Motor neuron (in vitro differentiated cells): ENCODE results near the gene PDE4D. TPM values are rescaled to one million over a fixed set of nuclear protein-coding genes. Genes with fewer than 3 reads are reported as not detected.
A peak's percentile ranks its signal among the peaks of the same experiment; 100 is the strongest.

Experiments
- ATAC-seq, 8 experiments: fragments of 200-7000 bp; cut with Tn5 transposase; replicated peaks in 6 of 8; 2 replicates each; pipeline ENCODE4 v1.8.0; 2021; ENCODE audit warnings: mild to moderate bottlenecking in 8 of 8, moderate library complexity in 8 of 8
- H3K27ac ChIP-seq, 2 donors: fragments of 250-450 bp; sonication (Bioruptor Pico); 2 replicates each; pipeline ENCODE4 v1.9.0; 2021; ENCODE audit warnings: antibody characterized with exemption in 2 of 2, mild to moderate bottlenecking in 2 of 2, moderate library complexity in 1 of 2
- H3K4me1 ChIP-seq, 2 donors: fragments of 250-450 bp; sonication (Bioruptor Pico); replicated peaks in 1 of 2; 2 replicates each; pipeline ENCODE4 v1.6.1; 2021; ENCODE audit warnings: antibody characterized with exemption in 2 of 2, mild to moderate bottlenecking in 2 of 2, moderate library complexity in 1 of 2
- H3K4me3 ChIP-seq, 5 donors: fragments of 250-450 bp; sonication (Bioruptor Pico); 2 replicates each; pipeline ENCODE4 v1.9.0; 2021; ENCODE audit warnings: antibody characterized with exemption in 5 of 5, mild to moderate bottlenecking in 5 of 5, moderate library complexity in 4 of 5
- WGBS, 10 experiments: fragments of 450-650 bp; shearing (Covaris generic); methylation state at CpG; one replicate each; pipeline ENCODE4 v1.0.0; 2022; 5-methylcytosine and 5-hydroxymethylcytosine counted together
- in situ Hi-C, 9 experiments: fragments of 400-800 bp; cut with MboI; loops; one replicate each; pipeline ENCODE4 v1.15.0; 2021; ENCODE audit warnings: low sequenced_read_pairs in 9 of 9, low pct_unique_long_range_greater_than_20kb in 2 of 9; ENCODE audit not compliant: unreplicated experiment in 9 of 9
- total RNA-seq, 8 experiments: library from RNA; unstranded; fragments of 300-600 nt; gene quantifications; 2 replicates each; pipeline versions ENCODE4 v1.2.3 to v1.2.4, GENCODE V29; 2022

The PDE4D gene
- total RNA-seq, 8 experiments from 2014 or later = 10.1 to 57.2 (median 23.7) TPM

DNA sequence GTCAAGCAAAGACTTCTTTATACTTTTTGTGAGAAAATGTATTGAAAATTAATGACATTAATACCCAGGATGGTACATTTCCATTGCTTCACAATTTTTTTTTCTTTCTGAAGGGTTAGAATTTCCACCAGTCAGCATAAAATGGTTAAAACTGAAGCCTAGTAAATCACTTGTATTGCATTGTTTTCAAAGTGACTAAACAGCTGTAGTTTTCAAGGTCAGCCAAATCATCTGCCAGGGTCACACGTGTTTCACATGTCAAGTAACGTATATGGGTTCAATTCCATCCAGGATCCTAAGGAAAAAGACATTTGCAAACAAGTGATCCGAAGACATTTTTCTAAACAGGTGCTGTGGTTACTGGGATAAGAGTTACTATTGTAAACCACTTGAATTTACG is 736.5 kb downstream of the PDE4D start:
- H3K4me3 ChIP-seq = no peak overlapping the region
- ATAC-seq = no peak
- in situ Hi-C loops = loop anchor here in 3 of 9 experiments (25.0 kb wide), 2 partner anchors 120 to 270 kb away; no protein-coding TSS in a partner anchor

DNA sequence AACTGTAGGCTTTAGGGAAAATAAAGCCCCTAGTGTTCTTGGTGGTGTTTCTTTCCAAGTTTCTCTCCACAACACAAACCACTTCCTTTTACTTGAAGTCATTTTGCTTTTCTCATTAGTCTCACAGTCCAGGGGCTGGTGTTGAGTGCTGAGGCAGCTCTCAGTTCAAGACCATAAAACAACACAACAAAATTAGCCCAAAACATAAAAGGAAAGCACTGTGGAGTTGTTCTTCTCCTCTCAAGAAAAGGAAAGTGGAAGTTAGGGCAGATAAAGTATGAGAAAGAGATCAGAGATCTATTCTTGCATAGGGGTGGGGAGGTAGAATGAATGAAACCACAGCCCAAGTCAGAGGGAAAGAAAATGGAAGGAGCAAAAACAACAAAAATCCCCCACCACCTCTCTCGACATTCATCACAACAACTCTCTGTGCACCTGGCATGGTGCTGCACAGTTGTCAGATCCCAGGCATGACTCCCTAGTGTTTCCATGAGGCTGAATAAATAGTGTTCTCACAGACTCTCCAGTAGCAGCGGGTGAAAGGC is 740.8 kb downstream of the PDE4D start:
- Histone ChIP-seq H3K4me1 (no peaks in the 10 kb centered on the region), H3K27ac (no peak overlapping the region), H3K4me3 (no peak overlapping the region)
- ATAC-seq = peak in 1 of 8 experiments; percentile 71
- 33 to 100% (median 89%) methylated on average over 1 to 2 of the region's 2 CpGs; no CpG with 5 or more reads in 2 of the 10 experiments for WGBS, 10 experiments
- in situ Hi-C loops = loop anchor here in 3 of 9 experiments (25.0 kb wide), 2 partner anchors 115 to 265 kb away; no protein-coding TSS in a partner anchor

More for the DNA sequence above, 736.5 kb downstream of the PDE4D start:
- Histone ChIP-seq H3K4me1 (peaks cover 0 to 3% of the 10 kb centered on the region in 2 donors), H3K27ac (no peak overlapping the region)
- WGBS, 10 experiments = 34 to 100% (median 72%) methylated on average over 1 to 4 of the region's 4 CpGs; no CpG with 5 or more reads in 1 of the 10 experiments

DNA sequence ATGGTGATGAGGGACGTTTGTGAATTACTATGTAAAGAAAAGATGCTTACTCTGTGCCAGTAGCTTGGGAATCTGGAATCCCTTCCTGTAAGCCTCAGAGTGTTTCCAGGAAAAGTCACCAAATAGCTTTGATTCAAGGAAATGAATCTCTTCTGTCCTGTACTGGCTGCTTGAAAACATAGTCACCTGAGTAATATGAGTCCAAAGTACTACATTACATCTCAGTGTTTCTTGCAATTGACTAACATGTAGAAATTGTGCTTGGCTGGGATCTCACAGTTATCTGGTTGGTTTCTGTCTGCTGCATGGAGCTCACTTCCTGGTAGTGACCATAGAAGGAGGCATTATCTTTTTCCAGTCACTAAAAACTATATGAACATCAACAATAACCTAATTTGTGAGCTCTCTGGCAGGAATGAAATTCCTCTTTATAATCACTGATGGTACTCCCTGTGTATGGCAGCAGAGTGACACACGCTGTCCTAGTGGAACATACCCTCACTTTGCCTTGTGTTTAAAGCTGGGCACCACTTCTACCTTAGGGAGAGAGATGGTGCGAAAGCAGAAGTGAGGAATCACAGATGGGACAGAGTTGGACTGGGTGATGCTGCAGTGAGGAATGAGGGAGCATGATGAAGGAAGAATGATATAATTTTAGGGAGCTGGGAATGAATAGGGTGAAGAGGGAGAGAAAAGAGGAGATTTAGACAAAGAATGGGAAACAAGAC is 742.2 kb downstream of the PDE4D start:
- Histone ChIP-seq H3K4me1 (no peaks in the 10 kb centered on the region), H3K4me3 (no peak overlapping the region), H3K27ac (no peak overlapping the region)
- peak in 3 of 8 experiments; percentile 11 to 82 (median 73) for ATAC-seq
- in situ Hi-C loops = loop anchor here in 3 of 9 experiments (25.0 kb wide), 2 partner anchors 114 to 264 kb away; no protein-coding TSS in a partner anchor
- WGBS, 10 experiments = 51 to 100% (median 81%) methylated on average over 1 to 3 of the region's 3 CpGs

DNA sequence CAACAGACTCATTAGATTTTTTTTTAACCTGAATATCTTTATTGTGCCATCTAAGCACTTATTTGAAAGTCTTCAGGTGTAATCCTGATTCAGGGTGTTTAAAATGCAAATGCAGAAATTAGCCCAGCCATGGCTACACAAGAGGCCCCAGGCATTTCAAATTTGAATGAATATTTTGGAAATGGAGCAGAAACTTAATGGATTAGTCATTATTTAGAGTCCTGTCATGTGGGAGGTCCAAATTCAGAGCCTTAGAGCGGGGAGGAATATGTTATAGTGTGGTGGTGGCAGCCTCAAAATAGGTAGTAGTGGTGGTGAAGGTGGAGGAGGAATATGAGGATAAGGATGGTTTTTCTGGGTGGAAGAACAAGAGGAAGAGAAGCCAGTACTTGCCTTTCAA is 743.7 kb downstream of the PDE4D start:
- in situ Hi-C loops = loop anchor here in 3 of 9 experiments (25.0 kb wide), 2 partner anchors 113 to 263 kb away; no protein-coding TSS in a partner anchor
- peak in 2 of 8 experiments; percentile 81 to 87 for ATAC-seq
- Histone ChIP-seq H3K27ac (no peak overlapping the region), H3K4me3 (no peak overlapping the region), H3K4me1 (no peaks in the 10 kb centered on the region)
- WGBS, 10 experiments = 20 to 100% (median 100%) methylated on average over 1 of the region's 1 CpG; no CpG with 5 or more reads in 3 of the 10 experiments

DNA sequence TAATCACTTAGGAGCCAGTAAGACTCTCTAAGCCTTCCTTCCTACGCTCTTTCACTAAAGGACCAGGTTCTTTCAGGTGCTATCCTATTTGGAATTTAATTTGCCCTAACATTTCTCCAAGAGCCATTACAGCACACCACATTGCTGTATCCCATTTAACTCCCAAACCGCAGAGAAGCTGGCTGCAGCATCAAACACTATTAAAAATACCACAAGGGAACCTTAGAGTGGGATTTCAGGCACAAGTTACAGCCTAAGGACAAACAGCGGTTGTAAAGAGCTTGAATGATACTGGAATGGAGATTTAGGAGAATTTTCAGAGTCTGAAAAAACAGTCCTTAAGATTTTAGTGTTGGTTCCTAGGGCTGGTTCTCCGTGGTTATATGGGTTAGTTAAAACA is 744.3 kb downstream of the PDE4D start:
- H3K4me1 ChIP-seq = no peaks in the 10 kb centered on the region
- no peak overlapping the region for H3K27ac ChIP-seq
- WGBS, 10 experiments = 50 to 100% (median 85%) methylated on average over 1 to 4 of the region's 4 CpGs
- no peak for ATAC-seq
- in situ Hi-C loops = no loop called here
- H3K4me3 ChIP-seq = no peak overlapping the region

DNA sequence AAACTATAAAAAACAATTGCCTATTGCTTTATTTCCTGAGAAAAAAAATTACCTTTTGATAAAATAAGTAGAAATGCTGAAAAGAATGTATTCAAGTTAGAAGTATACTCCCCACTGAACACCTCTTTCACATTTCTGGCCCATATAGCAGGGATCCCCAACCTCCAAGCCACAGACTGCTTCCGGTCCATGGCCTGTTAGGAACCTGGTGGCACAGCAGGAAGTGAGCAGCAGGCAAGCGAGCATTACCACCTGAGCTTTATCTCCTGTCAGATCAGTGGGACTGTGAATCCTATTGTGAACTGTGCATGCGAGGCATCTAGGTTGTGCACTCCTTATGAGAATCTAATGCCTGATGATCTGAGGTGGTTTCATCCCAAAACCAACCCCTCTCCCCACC is 746.8 kb downstream of the PDE4D start:
- Histone ChIP-seq H3K4me1 (no peaks in the 10 kb centered on the region), H3K27ac (no peak overlapping the region), H3K4me3 (no peak overlapping the region)
- in situ Hi-C loops = no loop called here
- WGBS, 10 experiments = 80 to 100% (median 92%) methylated on average over 1 to 3 of the region's 3 CpGs; no CpG with 5 or more reads in 4 of the 10 experiments
- ATAC-seq = no peak

DNA sequence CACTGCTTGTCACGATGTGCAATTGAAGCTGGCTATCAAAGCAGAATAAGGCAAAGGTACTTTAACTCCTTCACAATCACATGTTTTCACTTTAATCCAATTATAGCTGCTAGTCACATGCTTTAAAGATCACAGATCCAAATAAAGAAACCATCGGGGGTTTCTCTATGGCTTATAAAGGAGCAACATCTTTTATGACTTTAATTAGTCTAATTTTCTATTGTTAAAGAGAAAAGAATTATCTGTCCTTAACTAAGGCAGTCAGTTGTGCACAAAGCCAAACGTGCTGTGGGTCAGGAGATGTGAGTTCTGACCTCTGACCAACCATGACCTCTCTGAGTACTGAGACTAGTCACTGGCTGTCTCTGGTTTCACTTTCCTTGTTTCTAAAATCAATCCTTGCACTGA is 749.6 kb downstream of the PDE4D start:
- in situ Hi-C loops = no loop called here
- WGBS, 10 experiments = 19 to 86% (median 55%) methylated on average over 1 to 3 of the region's 3 CpGs; no CpG with 5 or more reads in 2 of the 10 experiments

DNA sequence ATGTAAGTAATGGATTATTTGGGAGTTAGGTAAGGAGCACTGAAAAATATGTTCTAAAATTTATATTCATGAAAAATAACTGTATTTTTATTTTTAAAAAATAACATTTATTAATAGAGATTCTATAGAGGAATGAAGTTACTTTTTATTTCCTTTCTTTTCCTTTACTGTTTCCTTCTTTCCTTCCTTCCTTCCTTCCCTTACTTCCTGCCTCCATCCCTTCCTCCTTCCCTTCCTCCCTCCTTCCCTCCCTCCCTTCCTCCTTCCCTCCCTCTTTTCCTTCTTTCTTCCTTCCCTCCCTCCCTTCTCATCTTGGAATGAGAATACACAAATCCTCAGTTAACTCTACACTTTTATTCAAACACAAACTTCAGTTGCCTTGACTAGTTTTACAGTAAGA is 750.6 kb downstream of the PDE4D start:
- in situ Hi-C loops = no loop called here
- no peak for ATAC-seq
- no peaks in the 10 kb centered on the region for H3K4me1 ChIP-seq
- no peak overlapping the region for H3K4me3 ChIP-seq
- no peak overlapping the region for H3K27ac ChIP-seq

More for the DNA sequence above, 749.6 kb downstream of the PDE4D start:
- Histone ChIP-seq H3K4me3 (no peak overlapping the region), H3K4me1 (no peaks in the 10 kb centered on the region), H3K27ac (no peak overlapping the region)
- ATAC-seq = no peak

DNA sequence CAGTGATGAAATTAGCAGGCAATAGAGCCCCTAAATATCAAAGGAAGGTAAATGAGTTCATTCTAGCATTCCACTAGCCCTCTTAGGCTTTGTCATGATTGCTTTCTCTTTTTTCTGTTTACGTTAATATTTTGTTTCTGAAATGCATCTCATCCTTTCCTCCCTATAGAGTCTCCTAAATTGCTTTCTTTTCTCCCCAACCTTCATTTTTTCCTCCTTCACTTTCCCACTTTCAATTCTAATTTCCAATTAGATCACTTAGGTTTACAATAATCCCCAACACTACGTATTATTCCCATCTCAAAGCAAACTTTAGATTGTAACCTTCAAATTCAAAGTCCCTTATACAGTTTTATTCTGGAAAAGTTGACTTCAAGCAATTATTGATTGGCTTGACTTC is 751.4 kb downstream of the PDE4D start:
- ATAC-seq = no peak
- H3K4me1 ChIP-seq = no peaks in the 10 kb centered on the region
- in situ Hi-C loops = no loop called here
- WGBS, 10 experiments = 80 to 100% (median 95%) methylated on average over 1 to 2 of the region's 2 CpGs
- no peak overlapping the region for H3K27ac ChIP-seq
- no peak overlapping the region for H3K4me3 ChIP-seq

DNA sequence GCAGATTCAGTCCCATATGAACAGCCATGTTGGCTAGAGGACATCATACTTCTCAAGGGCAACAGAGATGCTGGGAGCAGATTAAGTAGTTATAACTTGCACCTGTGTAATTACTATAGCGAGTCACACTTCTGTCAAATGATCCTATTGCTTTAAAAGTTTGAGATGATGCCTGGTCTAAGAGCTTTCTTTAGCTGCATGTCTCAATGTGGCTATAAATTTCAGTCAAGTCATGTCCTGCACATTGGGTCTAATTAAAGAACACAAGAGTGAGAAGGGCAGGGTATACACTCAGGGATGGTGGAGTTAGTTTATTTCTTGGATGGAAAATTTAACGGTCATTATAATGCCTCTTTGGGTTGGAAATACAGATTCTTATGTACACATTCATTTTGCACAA is 753.4 kb downstream of the PDE4D start:
- no peak for ATAC-seq
- in situ Hi-C loops = no loop called here
- WGBS, 10 experiments = 80 to 100% (median 92%) methylated on average over 1 to 2 of the region's 2 CpGs; no CpG with 5 or more reads in 2 of the 10 experiments
- H3K27ac ChIP-seq = no peak overlapping the region
- H3K4me1 ChIP-seq = no peaks in the 10 kb centered on the region
- H3K4me3 ChIP-seq = no peak overlapping the region

DNA sequence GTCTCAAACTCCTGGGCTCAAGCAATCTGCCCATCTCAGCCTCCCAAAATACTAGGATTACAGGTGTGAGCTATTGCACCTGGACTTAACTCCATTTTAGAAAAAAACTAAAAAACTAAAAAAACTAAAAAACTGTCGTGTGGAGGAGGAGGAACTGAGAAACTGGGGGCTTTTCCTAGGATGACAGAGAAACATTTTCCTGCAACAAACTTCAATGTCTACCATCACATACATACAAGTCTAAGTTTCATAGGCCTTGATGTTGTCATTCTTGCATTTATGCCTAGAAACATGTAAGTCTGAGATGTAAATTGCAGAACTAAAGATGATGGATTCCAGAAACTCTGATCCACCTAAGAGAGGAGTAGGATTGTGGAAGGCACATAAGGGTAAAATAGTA is 753.8 kb downstream of the PDE4D start:
- 0 to 100% (median 83%) methylated on average over 1 of the region's 1 CpG; no CpG with 5 or more reads in 2 of the 10 experiments for WGBS, 10 experiments
- H3K4me3 ChIP-seq = no peak overlapping the region
- no peak overlapping the region for H3K27ac ChIP-seq
- no peaks in the 10 kb centered on the region for H3K4me1 ChIP-seq
- no peak for ATAC-seq
- in situ Hi-C loops = no loop called here

DNA sequence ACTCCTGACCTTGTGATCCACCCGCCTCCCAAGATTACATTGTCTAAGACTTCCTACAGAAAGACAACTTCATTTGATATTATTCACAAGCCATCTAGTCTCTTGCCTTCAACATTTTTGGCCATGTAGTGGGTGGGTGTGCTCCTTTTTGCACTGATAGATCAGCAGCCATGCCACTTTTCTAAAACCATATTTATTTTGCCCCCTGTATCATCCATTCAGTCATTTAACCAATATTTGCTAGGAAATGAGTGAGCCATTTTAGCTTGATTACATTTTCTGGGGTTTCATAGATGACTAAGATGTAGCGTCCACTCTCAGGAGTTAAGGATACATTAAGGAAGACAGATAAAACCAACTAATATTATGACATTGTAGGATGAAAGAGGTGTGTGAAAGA is 755.0 kb downstream of the PDE4D start:
- ATAC-seq = no peak
- WGBS, 10 experiments = 90 to 100% (median 98%) methylated on average over 1 to 2 of the region's 2 CpGs; no CpG with 5 or more reads in 4 of the 10 experiments
- no peak overlapping the region for H3K27ac ChIP-seq
- H3K4me1 ChIP-seq = no peaks in the 10 kb centered on the region
- in situ Hi-C loops = no loop called here
- no peak overlapping the region for H3K4me3 ChIP-seq

DNA sequence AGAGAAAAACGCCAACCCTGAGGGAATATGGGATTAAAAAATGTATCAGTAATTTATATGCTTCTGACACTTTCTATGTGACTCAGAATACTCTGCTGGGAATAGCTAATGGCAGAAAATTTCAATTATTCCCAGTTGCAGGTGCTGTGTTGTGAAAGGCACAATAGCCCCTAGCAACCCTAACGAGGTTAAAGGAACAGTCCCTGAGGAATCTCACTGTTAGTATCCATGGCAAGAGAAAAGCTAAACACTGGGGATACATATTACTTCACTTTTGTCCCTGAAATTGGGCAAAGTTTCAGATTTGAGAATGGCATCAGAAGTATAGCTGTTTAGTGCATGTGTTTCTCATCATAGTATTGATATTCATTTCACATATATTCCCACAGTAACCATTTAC is 755.7 kb downstream of the PDE4D start:
- in situ Hi-C loops = no loop called here
- Histone ChIP-seq H3K27ac (no peak overlapping the region), H3K4me3 (no peak overlapping the region), H3K4me1 (no peaks in the 10 kb centered on the region)
- WGBS, 10 experiments = 0 to 84% (median 79%) methylated on average over 1 to 2 of the region's 2 CpGs; no CpG with 5 or more reads in 3 of the 10 experiments
- peak in 4 of 8 experiments; percentile 28 to 85 (median 54) for ATAC-seq
